SU-DHL-6 (cell line): Measurements from ENCODE around the gene CSF1.

Experiments used
- H2AFZ ChIP-seq: fragments of 200-600 bp; sonication (generic); 2 replicates; pipeline ENCODE4 v1.6.1; 2014; ENCODE audit warnings: low read depth, mild to moderate bottlenecking, moderate library complexity, mixed read lengths, antibody characterized with exemption, low read length; ENCODE audit not compliant: severe bottlenecking
- H3F3A ChIP-seq: fragments of 200-600 bp; shearing (Covaris generic); 2 replicates; pipeline ENCODE4 v1.6.0; 2016; ENCODE audit warnings: antibody characterized with exemption, mild to moderate bottlenecking; ENCODE audit not compliant: insufficient read depth
- H3K27ac ChIP-seq: fragments of 200-600 bp; sonication (generic); 2 replicates; pipeline ENCODE4 v1.5.1; 2016; ENCODE audit warnings: low read depth, mild to moderate bottlenecking, low read length, moderate library complexity, mixed read lengths
- H3K27me3 ChIP-seq: fragments of 200-600 bp; sonication (generic), shearing (Covaris generic); 2 replicates; pipeline ENCODE4 v1.6.0; 2014; ENCODE audit warnings: mild to moderate bottlenecking, low read length
- H3K36me3 ChIP-seq: fragments of 200-600 bp; sonication (generic); 2 replicates; pipeline ENCODE4 v1.6.1; 2014; ENCODE audit warnings: mild to moderate bottlenecking, low read length, mixed read lengths
- H3K4me2 ChIP-seq: fragments of 300-600, 200-600 bp; shearing (Covaris generic), sonication (generic); 2 replicates; pipeline ENCODE4 v1.6.0; 2014; ENCODE audit warnings: low read length, low read depth, mild to moderate bottlenecking; ENCODE audit not compliant: poor library complexity, severe bottlenecking
- H3K4me3 ChIP-seq: fragments of 200-600 bp; sonication (generic); 2 replicates; pipeline ENCODE4 v1.5.1; 2014; ENCODE audit warnings: antibody characterized with exemption, low read length, mild to moderate bottlenecking, mixed read lengths; ENCODE audit not compliant: insufficient read depth, poor library complexity, severe bottlenecking
- H3K79me2 ChIP-seq: fragments of 200-600 bp; sonication (generic); 2 replicates; pipeline ENCODE4 v1.6.1; 2014; ENCODE audit warnings: mild to moderate bottlenecking, low read length, moderate library complexity; ENCODE audit not compliant: insufficient read depth
- H3K9ac ChIP-seq: fragments of 200-600 bp; sonication (generic); 2 replicates; pipeline ENCODE4 v1.7.0; 2014; ENCODE audit warnings: mild to moderate bottlenecking, low read length
- H3K9me2 ChIP-seq: fragments of 200-600 bp; sonication (generic); replicated peaks from 2 replicates; pipeline ENCODE4 v1.6.1; 2014; ENCODE audit warnings: low read length; ENCODE audit not compliant: insufficient read depth
- H3K9me3 ChIP-seq: fragments of 200-600 bp; sonication (generic); 2 replicates; pipeline ENCODE4 v1.6.1; 2014; ENCODE audit warnings: low read length, mixed read lengths; ENCODE audit not compliant: insufficient read depth
- H4K20me1 ChIP-seq: fragments of 200-600 bp; sonication (generic); 2 replicates; pipeline ENCODE4 v1.6.1; 2014; ENCODE audit warnings: low read depth, mild to moderate bottlenecking, antibody characterized with exemption, low read length, moderate library complexity, mixed read lengths
- EZH2phosphoT487 ChIP-seq: fragments of 200-600 bp; sonication (generic), shearing (Covaris generic); conservative IDR thresholded peaks from 2 replicates; pipeline ENCODE4 v1.6.1; 2018; ENCODE audit warnings: mild to moderate bottlenecking, antibody characterized with exemption, low read length, moderate library complexity, mixed read lengths
- TF ChIP-seq, protein P1 (sequence below): fragments of 200-600 bp; sonication (generic); IDR thresholded peaks from one replicate; pipeline ENCODE4 v1.5.1; 2017; ENCODE audit warnings: antibody characterized with exemption, mild to moderate bottlenecking, low read length, moderate library complexity; ENCODE audit not compliant: insufficient read depth, poor library complexity, severe bottlenecking

Gene CSF1

GRCh38 chr1:109925159-109925990 is 14.7 kb downstream of the CSF1 start:
- Histone ChIP-seq H3K9me3 (no peaks in the 10 kb centered on the region), H3K9ac (no peak overlapping the region), H3F3A (no peaks in the 10 kb centered on the region), H3K4me3 (no peak overlapping the region), H3K9me2 (no peaks in the 10 kb centered on the region), H4K20me1 (no peaks in the 10 kb centered on the region), H3K27me3 (no peaks in the 10 kb centered on the region), H2AFZ (no peak overlapping the region), H3K4me2 (no peak overlapping the region), H3K36me3 (no peaks in the 10 kb centered on the region), H3K27ac (no peak overlapping the region), H3K79me2 (no peaks in the 10 kb centered on the region)
- no peak for TF ChIP-seq EZH2phosphoT487
- TF ChIP-seq, protein P1, sequence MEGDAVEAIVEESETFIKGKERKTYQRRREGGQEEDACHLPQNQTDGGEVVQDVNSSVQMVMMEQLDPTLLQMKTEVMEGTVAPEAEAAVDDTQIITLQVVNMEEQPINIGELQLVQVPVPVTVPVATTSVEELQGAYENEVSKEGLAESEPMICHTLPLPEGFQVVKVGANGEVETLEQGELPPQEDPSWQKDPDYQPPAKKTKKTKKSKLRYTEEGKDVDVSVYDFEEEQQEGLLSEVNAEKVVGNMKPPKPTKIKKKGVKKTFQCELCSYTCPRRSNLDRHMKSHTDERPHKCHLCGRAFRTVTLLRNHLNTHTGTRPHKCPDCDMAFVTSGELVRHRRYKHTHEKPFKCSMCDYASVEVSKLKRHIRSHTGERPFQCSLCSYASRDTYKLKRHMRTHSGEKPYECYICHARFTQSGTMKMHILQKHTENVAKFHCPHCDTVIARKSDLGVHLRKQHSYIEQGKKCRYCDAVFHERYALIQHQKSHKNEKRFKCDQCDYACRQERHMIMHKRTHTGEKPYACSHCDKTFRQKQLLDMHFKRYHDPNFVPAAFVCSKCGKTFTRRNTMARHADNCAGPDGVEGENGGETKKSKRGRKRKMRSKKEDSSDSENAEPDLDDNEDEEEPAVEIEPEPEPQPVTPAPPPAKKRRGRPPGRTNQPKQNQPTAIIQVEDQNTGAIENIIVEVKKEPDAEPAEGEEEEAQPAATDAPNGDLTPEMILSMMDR = no peak

- Histone ChIP-seq H3K4me2 (no peak overlapping the region), H3K9me2 (no peaks in the 10 kb centered on the region), H3K27me3 (no peaks in the 10 kb centered on the region), H3K9ac (no peak overlapping the region), H3F3A (no peaks in the 10 kb centered on the region), H3K9me3 (no peaks in the 10 kb centered on the region), H4K20me1 (no peaks in the 10 kb centered on the region), H3K4me3 (no peak overlapping the region), H3K27ac (no peak overlapping the region), H3K36me3 (no peaks in the 10 kb centered on the region), H3K79me2 (no peaks in the 10 kb centered on the region), H2AFZ (no peak overlapping the region)
- no peak for TF ChIP-seq EZH2phosphoT487
- TF ChIP-seq, protein P1 = no peak
Measured at GRCh38 chr1:109926662-109927300, 16.1 kb downstream of the CSF1 start.

DNA sequence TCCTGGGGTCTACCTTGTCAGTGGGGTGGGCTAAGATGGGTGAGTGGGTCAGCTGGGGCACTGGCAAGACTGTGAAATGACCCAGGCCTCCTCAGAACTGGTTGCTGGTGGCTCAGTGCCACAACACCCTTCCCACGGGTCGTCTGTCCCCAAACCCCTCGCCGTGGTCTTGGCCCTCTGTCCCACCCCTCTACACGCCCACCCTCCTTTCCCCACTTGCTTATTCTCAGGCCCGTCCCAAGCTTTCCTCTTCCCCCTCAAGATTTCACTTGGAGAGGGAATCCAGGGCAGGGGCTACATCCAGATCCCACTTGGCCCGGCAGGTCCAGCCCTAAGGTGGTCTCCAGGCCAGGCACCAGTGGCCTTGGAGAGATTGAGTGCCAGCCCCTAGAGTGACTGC is 16.7 kb downstream of the CSF1 start:
- no peaks in the 10 kb centered on the region for H3F3A ChIP-seq
- H4K20me1 ChIP-seq = no peaks in the 10 kb centered on the region
- H3K4me3 ChIP-seq = no peak overlapping the region
- no peak overlapping the region for H3K27ac ChIP-seq
- H3K9ac ChIP-seq = no peak overlapping the region
- H3K4me2 ChIP-seq = no peak overlapping the region
- no peak for TF ChIP-seq EZH2phosphoT487
- TF ChIP-seq, protein P1 = no peak
- no peaks in the 10 kb centered on the region for H3K36me3 ChIP-seq
- no peak overlapping the region for H2AFZ ChIP-seq
- no peaks in the 10 kb centered on the region for H3K27me3 ChIP-seq
- no peaks in the 10 kb centered on the region for H3K9me3 ChIP-seq
- no peaks in the 10 kb centered on the region for H3K79me2 ChIP-seq
- H3K9me2 ChIP-seq = no peaks in the 10 kb centered on the region
